Stimulated activated naive CD8-positive, alpha-beta T cell treated with anti-CD3 and anti-CD28 coated beads, Interleukin-15, Interleukin-2, amounts not matched to agents 100 ng/mL and 50 ng/mL, for 24 hours (primary cell): ENCODE measurements around the gene TCTN1.

Experiments used
- H3K27ac Mint-ChIP-seq: one replicate; pipeline ENCODE4 v1.8.0; 2021; ENCODE audit warnings: mild to moderate bottlenecking, mixed read lengths
- H3K27me3 Mint-ChIP-seq: one replicate; pipeline ENCODE4 v1.8.0; 2021; ENCODE audit warnings: mixed read lengths
- H3K36me3 Mint-ChIP-seq: one replicate; pipeline ENCODE4 v1.8.0; 2021; ENCODE audit warnings: low read depth, mixed read lengths
- H3K4me1 Mint-ChIP-seq: one replicate; pipeline ENCODE4 v1.8.0; 2021; ENCODE audit warnings: low read depth, mixed read lengths
- H3K4me3 Mint-ChIP-seq: one replicate; pipeline ENCODE4 v1.8.0; 2021; ENCODE audit warnings: mild to moderate bottlenecking, mixed read lengths
- H3K9me3 Mint-ChIP-seq: one replicate; pipeline ENCODE4 v1.8.0; 2021; ENCODE audit warnings: mixed read lengths

The TCTN1 gene

DNA sequence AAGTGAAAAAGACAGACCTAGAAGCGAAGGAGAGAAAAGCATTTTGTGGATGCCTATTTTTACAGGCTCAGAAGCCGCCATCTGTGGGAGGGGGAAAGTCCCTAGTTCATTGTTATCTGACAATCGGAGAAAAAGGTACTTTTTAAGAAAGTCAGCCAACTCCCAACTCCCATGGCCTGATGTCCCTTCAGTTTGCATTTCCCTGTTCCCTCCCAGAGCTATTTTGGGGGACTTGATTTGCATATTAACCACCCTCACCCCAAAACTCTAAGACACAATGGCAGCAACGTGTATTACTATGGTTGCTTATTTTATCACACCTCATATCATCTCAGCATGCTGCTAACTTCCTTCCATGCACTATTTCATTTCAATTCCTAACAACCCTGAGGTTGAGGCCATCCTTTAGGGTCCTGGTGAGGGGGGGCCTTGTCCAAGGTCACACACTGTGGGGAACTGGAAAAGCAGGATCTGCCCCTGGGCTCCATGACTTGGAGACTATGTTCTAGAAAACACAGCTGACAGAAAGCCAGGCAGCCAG is 56.3 kb downstream of the TCTN1 start:
- Mint-ChIP-seq H3K27ac (peak overlapping the region; percentile 95), H3K4me1 (peaks cover 77% of the 10 kb centered on the region), H3K36me3 (peaks cover 57% of the 10 kb centered on the region), H3K9me3 (peaks cover 4% of the 10 kb centered on the region), H3K27me3 (no peaks in the 10 kb centered on the region), H3K4me3 (peak overlapping the region; percentile 72)

- Mint-ChIP-seq H3K36me3 (peaks cover 30% of the 10 kb centered on the region), H3K9me3 (peaks cover 4% of the 10 kb centered on the region), H3K4me1 (peaks cover 74% of the 10 kb centered on the region), H3K27me3 (no peaks in the 10 kb centered on the region), H3K4me3 (no peak overlapping the region), H3K27ac (no peak overlapping the region)
Observed at GRCh38 chr12:110676171-110676570, 62.2 kb downstream of the TCTN1 start.

DNA sequence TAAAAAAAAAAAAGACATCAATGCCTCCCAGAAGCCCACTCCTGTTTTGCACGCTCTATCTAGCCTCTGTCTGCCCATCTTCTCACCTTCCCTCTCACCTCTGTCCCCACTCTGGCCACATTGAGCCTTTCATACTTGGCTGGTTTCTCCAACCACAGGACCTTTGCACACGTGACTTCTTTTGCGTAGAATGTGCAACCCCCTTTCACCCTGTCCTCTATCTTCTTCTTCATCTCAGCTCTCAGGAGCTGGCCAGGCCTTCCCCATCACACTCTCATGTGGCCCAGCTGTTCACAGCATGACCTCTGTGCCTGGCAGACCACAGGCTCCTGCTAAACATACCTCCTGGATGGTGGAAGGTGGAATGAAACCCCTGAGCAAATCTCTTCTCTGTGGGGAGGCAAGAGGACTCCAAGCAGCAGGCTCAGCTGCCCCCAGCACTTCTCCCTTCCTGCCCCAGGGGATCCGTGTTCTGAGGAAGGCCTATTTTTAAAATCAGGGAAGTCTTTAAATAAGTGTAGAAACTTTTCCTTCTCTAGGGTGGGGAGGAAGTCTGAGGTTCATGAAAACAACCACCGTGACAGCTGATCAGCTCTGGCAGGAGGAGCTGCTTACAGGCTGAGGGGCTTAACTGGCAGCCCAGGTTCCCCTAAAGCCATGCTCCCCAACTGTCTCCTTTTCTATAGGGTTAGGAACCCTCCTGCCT is 63.4 kb downstream of the TCTN1 start:
- Mint-ChIP-seq H3K4me1 (peaks cover 71% of the 10 kb centered on the region), H3K27ac (peak overlapping the region; percentile 78), H3K36me3 (peaks cover 27% of the 10 kb centered on the region), H3K4me3 (peak overlapping the region; percentile 42), H3K27me3 (no peaks in the 10 kb centered on the region), H3K9me3 (peaks cover 4% of the 10 kb centered on the region)

- peaks cover 64% of the 10 kb centered on the region for H3K4me1 Mint-ChIP-seq
- no peaks in the 10 kb centered on the region for H3K27me3 Mint-ChIP-seq
- H3K27ac Mint-ChIP-seq = peak overlapping the region; percentile 78
- H3K4me3 Mint-ChIP-seq = peak overlapping the region; percentile 42
- H3K9me3 Mint-ChIP-seq = peaks cover 4% of the 10 kb centered on the region
- H3K36me3 Mint-ChIP-seq = peaks cover 24% of the 10 kb centered on the region
Observed at GRCh38 chr12:110677982-110678381, 64.1 kb downstream of the TCTN1 start.

DNA sequence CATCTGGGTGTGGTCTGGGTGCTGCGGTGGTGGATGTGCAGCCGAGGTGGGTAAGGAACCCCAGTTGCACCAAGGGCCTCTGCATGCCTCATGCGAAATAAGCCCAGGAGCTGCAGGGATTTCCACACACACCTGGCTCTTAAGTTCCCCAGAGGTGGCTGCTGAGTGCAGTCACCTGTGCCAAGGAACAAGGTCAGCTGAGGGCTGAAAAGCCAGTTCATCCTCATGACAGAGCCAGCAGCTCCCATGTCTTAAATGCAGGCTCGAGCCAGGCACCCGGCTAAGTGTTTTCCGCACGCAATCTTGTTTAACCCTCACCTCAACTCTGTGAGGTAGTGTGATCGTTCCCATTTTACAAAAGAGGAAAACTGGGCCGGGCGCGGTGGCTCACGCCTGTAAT is 65.3 kb downstream of the TCTN1 start:
- peaks cover 4% of the 10 kb centered on the region for H3K9me3 Mint-ChIP-seq
- H3K27ac Mint-ChIP-seq = no peak overlapping the region
- H3K4me1 Mint-ChIP-seq = peaks cover 58% of the 10 kb centered on the region
- H3K36me3 Mint-ChIP-seq = peaks cover 26% of the 10 kb centered on the region
- no peaks in the 10 kb centered on the region for H3K27me3 Mint-ChIP-seq
- H3K4me3 Mint-ChIP-seq = no peak overlapping the region

DNA sequence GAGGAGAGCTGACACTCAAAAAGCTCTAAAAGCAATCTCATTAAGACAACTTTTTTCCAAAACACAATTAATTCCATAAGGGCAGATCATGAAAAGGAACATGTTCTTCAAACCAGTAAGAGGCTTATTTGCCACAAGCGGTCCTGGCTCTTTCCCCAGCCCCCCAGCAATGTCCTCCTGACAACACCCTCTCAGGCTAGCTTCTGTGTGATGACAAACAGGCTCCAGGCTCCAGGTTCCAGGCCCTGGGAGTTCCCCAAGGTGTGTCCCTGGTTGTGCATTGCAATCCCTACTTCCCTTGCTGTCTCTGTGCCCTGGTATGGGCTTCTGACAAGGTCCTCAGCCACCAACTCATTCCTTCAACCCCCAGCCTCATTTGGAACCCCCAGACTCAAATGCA is 66.1 kb downstream of the TCTN1 start:
- H3K27me3 Mint-ChIP-seq = no peaks in the 10 kb centered on the region
- no peaks in the 10 kb centered on the region for H3K9me3 Mint-ChIP-seq
- H3K27ac Mint-ChIP-seq = no peak overlapping the region
- no peak overlapping the region for H3K4me3 Mint-ChIP-seq
- peaks cover 28% of the 10 kb centered on the region for H3K36me3 Mint-ChIP-seq
- H3K4me1 Mint-ChIP-seq = peaks cover 60% of the 10 kb centered on the region

DNA sequence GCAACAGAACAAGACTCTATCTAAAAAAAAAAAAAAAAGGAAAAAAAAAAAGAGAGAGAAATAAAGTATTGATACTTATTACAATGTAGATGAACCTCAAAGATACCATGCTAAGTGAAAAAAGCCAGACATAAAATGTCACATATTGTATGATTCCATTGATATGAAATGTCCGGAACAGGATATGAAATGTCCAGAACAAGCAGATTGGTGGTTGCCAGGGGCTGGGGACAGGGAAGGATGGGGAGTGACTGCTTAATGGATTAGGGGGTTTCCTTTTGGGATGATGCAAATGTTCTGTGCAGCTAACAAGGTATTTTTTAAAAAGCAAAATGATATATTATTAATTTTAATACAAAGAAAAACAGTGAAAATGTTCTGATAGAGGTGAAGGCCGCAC is 70.0 kb downstream of the TCTN1 start:
- Mint-ChIP-seq H3K4me1 (peaks cover 60% of the 10 kb centered on the region), H3K9me3 (no peaks in the 10 kb centered on the region), H3K36me3 (peaks cover 35% of the 10 kb centered on the region), H3K27ac (peak overlapping the region; percentile 49), H3K4me3 (peak overlapping the region; percentile 44), H3K27me3 (no peaks in the 10 kb centered on the region)

GRCh38 chr12:110684312-110684836 is 70.4 kb downstream of the TCTN1 start:
- no peaks in the 10 kb centered on the region for H3K27me3 Mint-ChIP-seq
- H3K9me3 Mint-ChIP-seq = no peaks in the 10 kb centered on the region
- H3K4me3 Mint-ChIP-seq = peak overlapping the region; percentile 30
- H3K36me3 Mint-ChIP-seq = peaks cover 35% of the 10 kb centered on the region
- peaks cover 59% of the 10 kb centered on the region for H3K4me1 Mint-ChIP-seq
- no peak overlapping the region for H3K27ac Mint-ChIP-seq

GRCh38 chr12:110686294-110686903 is 72.5 kb downstream of the TCTN1 start:
- Mint-ChIP-seq H3K27me3 (no peaks in the 10 kb centered on the region), H3K27ac (no peak overlapping the region), H3K4me3 (peak overlapping the region; percentile 83)

GRCh38 chr12:110687396-110688169 is 73.7 kb downstream of the TCTN1 start:
- Mint-ChIP-seq H3K27me3 (no peaks in the 10 kb centered on the region), H3K36me3 (peaks cover 32% of the 10 kb centered on the region), H3K9me3 (no peaks in the 10 kb centered on the region), H3K4me3 (peak overlapping the region; percentile 83), H3K27ac (no peak overlapping the region), H3K4me1 (peaks cover 72% of the 10 kb centered on the region)

More at GRCh38 chr12:110686294-110686903, 72.5 kb downstream of the TCTN1 start:
- peaks cover 65% of the 10 kb centered on the region for H3K4me1 Mint-ChIP-seq
- H3K36me3 Mint-ChIP-seq = peaks cover 35% of the 10 kb centered on the region
- no peaks in the 10 kb centered on the region for H3K9me3 Mint-ChIP-seq

DNA sequence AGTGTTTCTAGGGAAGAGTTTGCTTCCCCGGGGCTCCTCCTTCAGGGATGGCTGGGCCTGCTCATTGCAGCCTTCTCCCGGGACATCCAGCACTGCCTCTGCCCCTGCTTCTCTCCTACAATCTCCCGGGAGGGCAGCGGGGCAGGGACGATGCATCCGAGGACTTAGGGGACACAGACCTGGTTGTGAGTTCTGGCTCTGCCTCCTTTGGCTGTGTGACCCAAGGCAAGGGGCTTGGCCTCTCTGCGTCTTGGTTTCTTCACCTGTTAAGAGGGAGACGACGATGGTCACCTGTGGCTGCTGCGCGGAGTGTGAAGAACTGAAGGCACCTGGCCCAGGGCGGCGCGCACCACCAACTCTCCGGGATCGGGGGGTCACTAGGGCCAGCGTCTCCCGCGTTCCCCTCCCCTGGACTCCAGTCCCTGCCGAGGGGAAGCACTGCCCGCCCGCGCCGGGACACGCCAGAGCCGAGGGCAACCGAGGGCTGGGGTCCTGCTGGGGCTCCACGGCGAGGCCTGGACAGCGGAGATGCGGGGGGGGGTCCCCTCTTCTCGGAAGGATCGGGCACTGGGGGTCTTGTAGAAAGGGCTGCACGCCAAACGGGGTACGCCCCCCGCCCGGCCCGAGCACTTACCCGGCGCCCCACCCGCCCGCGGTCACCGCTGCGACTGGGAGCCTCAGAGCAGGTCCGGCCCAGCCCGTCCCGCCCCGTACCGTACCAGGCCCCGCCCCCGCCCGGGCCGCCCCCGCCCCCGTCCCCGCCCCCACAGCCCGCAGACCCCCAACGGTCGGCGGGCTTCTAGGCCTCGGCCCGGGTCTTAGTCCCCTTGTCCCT is 74.7 kb downstream of the TCTN1 start, which contains the start of gene HVCN1:
HVCN1 (minus strand) TSS at position 670 of the 835 bp plus-strand sequence. CDS start 5,870 bp downstream, outside the sequence.
- Mint-ChIP-seq H3K4me3 (peak within 1 kb of the TSS; percentile 89), H3K27ac (peak within 1 kb of the TSS; percentile 96), H3K27me3 (no peaks in the 10 kb centered on the region), H3K36me3 (peaks cover 26% of the 10 kb centered on the region), H3K9me3 (no peaks in the 10 kb centered on the region), H3K4me1 (peaks cover 75% of the 10 kb centered on the region)

DNA sequence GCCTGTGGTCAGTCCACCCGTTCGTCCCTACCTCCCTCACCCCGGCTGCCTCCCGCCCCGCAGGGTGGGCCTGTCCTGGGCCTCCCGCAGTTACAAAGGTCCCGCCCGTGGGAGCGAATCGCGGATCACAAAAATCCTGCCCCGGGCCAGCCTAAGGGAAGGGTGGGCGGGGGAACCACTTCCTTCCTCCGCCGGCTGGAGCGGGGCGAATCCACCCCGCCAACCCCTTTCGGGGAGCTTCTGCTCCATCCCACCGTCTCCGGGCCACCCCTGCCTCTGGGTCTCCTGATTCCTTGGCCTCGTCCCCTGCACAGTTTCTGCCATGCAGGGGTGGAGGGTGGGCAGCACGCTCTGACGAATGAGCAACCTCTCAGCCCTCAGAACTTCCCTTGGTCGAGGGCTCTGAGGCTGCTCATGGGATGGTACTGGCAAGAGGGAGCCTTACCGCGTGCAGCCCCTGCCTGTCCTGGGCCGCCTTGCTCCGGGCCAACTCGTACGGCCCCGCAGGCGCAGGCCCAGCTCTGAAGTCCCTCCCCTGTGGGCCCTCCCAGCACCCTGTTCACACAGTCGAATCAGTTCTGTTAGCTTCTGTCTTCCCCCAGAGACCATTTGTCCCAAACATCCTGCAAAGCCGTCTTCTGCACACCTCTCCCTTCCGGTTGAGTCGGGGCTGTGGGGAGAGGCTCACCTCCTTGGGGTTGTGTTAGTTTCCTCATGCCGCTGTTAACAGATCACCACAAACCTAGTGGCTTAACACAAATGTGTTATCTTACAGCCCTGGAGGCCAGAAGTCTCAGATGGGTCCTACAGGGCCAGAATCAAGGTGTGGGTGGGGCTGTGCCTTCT is 75.6 kb downstream of the TCTN1 start:
- peaks cover 18% of the 10 kb centered on the region for H3K36me3 Mint-ChIP-seq
- peak overlapping the region; percentile 89 for H3K4me3 Mint-ChIP-seq
- H3K27me3 Mint-ChIP-seq = no peaks in the 10 kb centered on the region
- peaks cover 75% of the 10 kb centered on the region for H3K4me1 Mint-ChIP-seq
- no peaks in the 10 kb centered on the region for H3K9me3 Mint-ChIP-seq
- H3K27ac Mint-ChIP-seq = peak overlapping the region; percentile 96

DNA sequence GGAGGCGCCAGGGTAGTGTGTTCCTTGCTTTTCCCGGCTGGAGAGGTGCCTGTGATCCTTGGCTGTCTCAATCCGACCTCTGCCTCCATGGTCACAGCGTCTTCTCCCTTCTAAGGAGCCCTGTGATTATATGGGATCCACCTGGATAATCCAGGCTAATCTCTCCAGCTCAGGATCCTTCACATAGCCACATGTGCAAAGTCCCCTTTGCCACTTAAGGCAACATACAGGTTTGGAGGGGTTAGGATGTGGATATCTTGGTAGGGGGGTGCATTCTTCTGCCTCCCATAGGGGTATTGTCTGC is 76.2 kb downstream of the TCTN1 start:
- no peaks in the 10 kb centered on the region for H3K9me3 Mint-ChIP-seq
- peaks cover 70% of the 10 kb centered on the region for H3K4me1 Mint-ChIP-seq
- no peaks in the 10 kb centered on the region for H3K27me3 Mint-ChIP-seq
- peak overlapping the region; percentile 96 for H3K27ac Mint-ChIP-seq
- peak overlapping the region; percentile 89 for H3K4me3 Mint-ChIP-seq
- H3K36me3 Mint-ChIP-seq = peaks cover 13% of the 10 kb centered on the region
